ENCODE measurements around the gene COL20A1. TPM values are rescaled to one million over a fixed set of nuclear protein-coding genes. Genes with fewer than 3 reads are reported as not detected.

Gene COL20A1
- total and polyA plus RNA-seq, 2 donors (not counting 1 experiment from before 2014, with no cell fraction given), result not detected

DNA sequence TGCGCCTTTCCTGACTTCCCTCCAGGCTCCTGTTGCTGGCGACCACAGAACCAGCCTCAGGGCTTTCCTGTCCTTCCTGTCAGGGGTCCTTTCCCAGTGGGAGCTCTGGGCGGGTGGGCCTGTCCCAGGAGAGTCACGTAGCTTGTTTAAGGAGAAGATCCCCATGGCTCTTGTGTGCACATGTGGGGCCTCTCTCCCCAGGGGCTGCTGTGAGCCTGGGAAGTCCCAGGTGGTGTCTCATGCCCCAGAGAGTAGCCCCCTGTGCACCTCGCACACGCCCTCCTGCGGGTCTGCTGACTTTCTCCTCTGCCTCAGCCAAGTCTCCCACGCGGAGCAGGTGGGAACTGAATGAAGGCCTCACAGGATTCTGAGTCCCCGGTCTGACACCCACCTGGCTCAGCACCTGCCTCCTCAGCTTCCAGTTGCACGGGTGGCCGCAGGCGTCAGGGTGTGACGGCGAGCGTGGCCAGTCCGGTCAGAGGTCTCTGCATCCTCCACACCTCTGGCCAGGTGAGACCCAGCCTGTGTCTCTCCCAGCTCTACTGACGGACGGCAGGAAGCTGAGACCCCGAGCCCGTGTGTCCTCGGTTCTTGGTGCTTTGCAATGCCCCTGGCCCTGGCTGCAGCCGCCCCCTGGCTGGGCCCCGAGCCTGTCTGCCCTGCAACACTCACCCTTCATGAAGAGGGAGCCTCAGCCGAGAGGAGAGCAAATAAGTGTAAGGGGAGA is 33.1 kb upstream of the COL20A1 start:
- Histone ChIP-seq H3K4me1 (ENCODE audit: control insufficient read depth in 2 of 2, insufficient read depth in 2 of 2, low read length in 2 of 2) (peaks cover 0 to 2% of the 10 kb centered on the region in 2 donors), H3K27me3 (replicated peaks in 1 of 4; ENCODE audit: control extremely low read depth in 1 of 4, control insufficient read depth in 3 of 4, insufficient read depth in 4 of 4, low read length in 3 of 4) (peaks cover 0 to 34% (median 7%) of the 10 kb centered on the region in 4 experiments), H3K9me3 (ENCODE audit: control extremely low read depth in 1 of 3, control insufficient read depth in 2 of 3, insufficient read depth in 1 of 3, low read length in 2 of 3) (no peaks in the 10 kb centered on the region), H3K4me2 (replicated peaks; ENCODE audit: low read depth, low read length, poor library complexity, severe bottlenecking) (no peak overlapping the region), H3K4me3 (ENCODE audit: control extremely low read depth in 1 of 5, extremely low read depth in 1 of 5, insufficient read depth in 1 of 5, low read depth in 2 of 5, low read length in 4 of 5) (no peak overlapping the region), H3K79me2 (ENCODE audit: control insufficient read depth, insufficient read depth, low read length) (no peaks in the 10 kb centered on the region), H4K20me1 (ENCODE audit: control insufficient read depth, insufficient read depth, low read length, poor library complexity, severe bottlenecking) (no peaks in the 10 kb centered on the region), H3K9ac (ENCODE audit: low read length) (no peak overlapping the region), H2AFZ (ENCODE audit: insufficient read depth, low read depth, low read length, poor library complexity, severe bottlenecking) (no peak overlapping the region), H3K36me3 (replicated peaks in 1 of 2; ENCODE audit: control extremely low read depth in 1 of 2, control insufficient read depth in 1 of 2, extremely low read depth in 1 of 2, insufficient read depth in 2 of 2, low read length in 1 of 2) (no peaks in the 10 kb centered on the region), H3K27ac (ENCODE audit: low read length in 2 of 2) (no peak overlapping the region)
- ATAC-seq (ENCODE audit: low read depth) (no peak), DNase-seq (no peak)
- intact Hi-C loops (cut with micrococcal nuclease), result no loop called here
- TF ChIP-seq, protein P1, sequence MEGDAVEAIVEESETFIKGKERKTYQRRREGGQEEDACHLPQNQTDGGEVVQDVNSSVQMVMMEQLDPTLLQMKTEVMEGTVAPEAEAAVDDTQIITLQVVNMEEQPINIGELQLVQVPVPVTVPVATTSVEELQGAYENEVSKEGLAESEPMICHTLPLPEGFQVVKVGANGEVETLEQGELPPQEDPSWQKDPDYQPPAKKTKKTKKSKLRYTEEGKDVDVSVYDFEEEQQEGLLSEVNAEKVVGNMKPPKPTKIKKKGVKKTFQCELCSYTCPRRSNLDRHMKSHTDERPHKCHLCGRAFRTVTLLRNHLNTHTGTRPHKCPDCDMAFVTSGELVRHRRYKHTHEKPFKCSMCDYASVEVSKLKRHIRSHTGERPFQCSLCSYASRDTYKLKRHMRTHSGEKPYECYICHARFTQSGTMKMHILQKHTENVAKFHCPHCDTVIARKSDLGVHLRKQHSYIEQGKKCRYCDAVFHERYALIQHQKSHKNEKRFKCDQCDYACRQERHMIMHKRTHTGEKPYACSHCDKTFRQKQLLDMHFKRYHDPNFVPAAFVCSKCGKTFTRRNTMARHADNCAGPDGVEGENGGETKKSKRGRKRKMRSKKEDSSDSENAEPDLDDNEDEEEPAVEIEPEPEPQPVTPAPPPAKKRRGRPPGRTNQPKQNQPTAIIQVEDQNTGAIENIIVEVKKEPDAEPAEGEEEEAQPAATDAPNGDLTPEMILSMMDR (IDR thresholded peaks at IDR 0.05), result no peak
- no peak for TF ChIP-seq EZH2 (IDR thresholded peaks at IDR 0.05; ENCODE audit: borderline replicate concordance, insufficient read depth, low read depth, low read length, poor library complexity, severe bottlenecking)
- no peak overlapping the region for H3K27ac Mint-ChIP-seq
- H3K4me3 Mint-ChIP-seq, result no peak overlapping the region
- POLR2A ChIA-PET, result no interaction called here
- H3K4me1 Mint-ChIP-seq, result peaks cover 3% of the 10 kb centered on the region
- 75% methylated on average over 22 of the region's 25 CpGs for WGBS (ENCODE audit: insufficient coverage)
- peaks cover 47% of the 10 kb centered on the region for H3K27me3 Mint-ChIP-seq
- H3K9me3 Mint-ChIP-seq (ENCODE audit: insufficient read depth), result no peaks in the 10 kb centered on the region
- CTCF ChIA-PET, result no interaction called here

DNA sequence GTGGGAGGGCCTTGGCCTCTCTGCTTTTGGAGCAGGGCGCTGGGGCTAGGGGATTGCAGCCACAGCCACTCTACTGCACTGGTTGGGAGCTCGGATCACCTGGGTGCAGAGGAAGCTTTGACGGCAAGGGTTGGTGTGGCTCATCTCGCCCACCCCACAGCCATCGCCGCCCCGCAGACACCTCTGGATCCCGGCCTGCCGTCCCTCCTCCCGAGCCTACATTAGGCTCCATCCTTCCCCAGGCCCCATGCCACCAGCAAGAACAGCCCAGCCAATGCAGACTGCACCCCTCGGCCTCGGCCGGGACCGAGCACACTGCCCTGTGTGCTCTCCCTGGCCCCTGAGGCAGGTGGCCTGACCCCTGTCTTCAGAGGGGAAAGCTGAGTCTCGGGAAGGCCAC is 32.5 kb upstream of the COL20A1 start:
- H3K9me3 Mint-ChIP-seq (ENCODE audit: insufficient read depth), result no peaks in the 10 kb centered on the region
- TF ChIP-seq EZH2 (IDR thresholded peaks at IDR 0.05; ENCODE audit: borderline replicate concordance, insufficient read depth, low read depth, low read length, poor library complexity, severe bottlenecking), result no peak
- TF ChIP-seq, protein P1 (IDR thresholded peaks at IDR 0.05), result no peak
- CTCF ChIA-PET, result no interaction called here
- POLR2A ChIA-PET, result no interaction called here
- H3K4me3 Mint-ChIP-seq, result no peak overlapping the region
- H2AFZ ChIP-seq (ENCODE audit: insufficient read depth, low read depth, low read length, poor library complexity, severe bottlenecking), result no peak overlapping the region
- H3K9me3 ChIP-seq (ENCODE audit: control extremely low read depth in 1 of 3, control insufficient read depth in 2 of 3, insufficient read depth in 1 of 3, low read length in 2 of 3), result no peaks in the 10 kb centered on the region
- H3K9ac ChIP-seq (ENCODE audit: low read length), result no peak overlapping the region
- H3K27ac Mint-ChIP-seq, result no peak overlapping the region
- H3K4me2 ChIP-seq (replicated peaks; ENCODE audit: low read depth, low read length, poor library complexity, severe bottlenecking), result no peak overlapping the region
- H3K4me1 ChIP-seq (ENCODE audit: control insufficient read depth in 2 of 2, insufficient read depth in 2 of 2, low read length in 2 of 2), result no peaks in the 10 kb centered on the region
- H4K20me1 ChIP-seq (ENCODE audit: control insufficient read depth, insufficient read depth, low read length, poor library complexity, severe bottlenecking), result no peaks in the 10 kb centered on the region
- H3K27me3 Mint-ChIP-seq, result peaks cover 41% of the 10 kb centered on the region
- no peak overlapping the region for H3K27ac ChIP-seq (ENCODE audit: low read length in 2 of 2)
- DNase-seq, result no peak
- no peaks in the 10 kb centered on the region for H3K79me2 ChIP-seq (ENCODE audit: control insufficient read depth, insufficient read depth, low read length)
- no peak overlapping the region for H3K4me3 ChIP-seq (ENCODE audit: control extremely low read depth in 1 of 5, extremely low read depth in 1 of 5, insufficient read depth in 1 of 5, low read depth in 2 of 5, low read length in 4 of 5)
- H3K36me3 ChIP-seq (replicated peaks in 1 of 2; ENCODE audit: control extremely low read depth in 1 of 2, control insufficient read depth in 1 of 2, extremely low read depth in 1 of 2, insufficient read depth in 2 of 2, low read length in 1 of 2), result no peaks in the 10 kb centered on the region
- peaks cover 0 to 28% (median 6%) of the 10 kb centered on the region in 4 experiments for H3K27me3 ChIP-seq (replicated peaks in 1 of 4; ENCODE audit: control extremely low read depth in 1 of 4, control insufficient read depth in 3 of 4, insufficient read depth in 4 of 4, low read length in 3 of 4)
- ATAC-seq (ENCODE audit: low read depth), result no peak
- H3K4me1 Mint-ChIP-seq, result peaks cover 1% of the 10 kb centered on the region
- intact Hi-C loops (cut with micrococcal nuclease), result no loop called here
- 90% methylated on average over 15 of the region's 15 CpGs for WGBS (ENCODE audit: insufficient coverage)

Data from B cell (primary cell).